Activated CD4-positive, alpha-beta T cell treated with anti-CD3 and anti-CD28 coated beads, Interleukin-2, amount 50 U/mL, for 24 hours (primary cell): Measurements from ENCODE around the gene SORCS1.
A peak's percentile ranks its signal among the peaks of the same experiment; 100 is the strongest.

Source experiments
- DNase-seq, 2 donors: peaks; one replicate each; pipeline ENCODE4 v3.0.0-alpha.2; 2020; ENCODE audit warnings: low read depth in 1 of 2, low spot score in 1 of 2

Gene SORCS1

GRCh38 chr10:106761906-106762305, 402.6 kb downstream of the SORCS1 start:
- no peak for DNase-seq

GRCh38 chr10:106757521-106757920, 407.0 kb downstream of the SORCS1 start:
- no peak for DNase-seq

GRCh38 chr10:106751091-106751490, 413.4 kb downstream of the SORCS1 start:
- no peak for DNase-seq

GRCh38 chr10:106746868-106747267, 417.6 kb downstream of the SORCS1 start:
- no peak for DNase-seq

DNA sequence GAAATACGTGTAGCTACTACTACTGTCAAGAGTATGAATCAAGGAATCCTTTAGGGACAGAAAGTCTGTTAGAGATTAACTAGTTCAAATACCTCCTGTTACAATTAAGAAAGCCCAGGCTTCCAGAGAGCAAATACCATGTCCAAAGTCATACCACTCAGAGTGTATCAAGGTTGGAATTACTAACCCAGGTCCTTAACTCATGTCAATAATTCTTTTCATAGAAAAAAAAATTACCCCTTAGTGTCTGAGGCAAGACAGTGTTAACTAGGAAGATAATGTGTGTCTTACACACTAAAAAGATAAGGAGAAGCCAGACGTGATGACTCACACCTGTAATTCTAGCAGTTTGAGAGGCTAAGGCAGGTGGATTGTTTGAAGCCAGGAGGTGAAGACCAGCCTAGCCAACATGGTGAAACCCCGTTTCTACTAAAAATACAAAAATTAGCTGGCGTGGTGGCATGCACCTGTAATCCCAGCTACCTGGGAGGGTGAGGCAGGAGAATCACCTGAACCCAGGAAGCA, 423.4 kb downstream of the SORCS1 start:
- DNase-seq, result no peak

- DNase-seq, result no peak
These were observed 424.4 kb downstream of the SORCS1 start for GRCh38 chr10:106740071-106740470.

DNA sequence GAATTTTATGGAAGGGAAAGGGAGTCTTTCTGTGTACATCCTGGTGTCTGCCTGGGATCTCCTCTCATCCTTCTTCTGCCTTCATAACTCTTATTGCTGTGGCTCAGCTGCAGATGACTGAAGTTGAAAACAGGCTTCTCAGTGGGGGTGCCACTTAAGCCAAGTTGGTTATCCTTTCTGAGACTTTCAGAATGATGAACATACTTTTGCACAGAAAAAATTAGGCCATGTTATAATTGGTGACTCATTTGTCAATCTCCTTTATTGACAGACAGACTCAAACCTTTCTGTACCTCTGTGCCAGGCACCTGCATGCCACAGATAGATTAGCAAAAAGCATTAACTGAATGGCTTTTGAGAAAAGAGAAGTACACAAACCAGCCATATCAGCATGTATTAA, 430.3 kb downstream of the SORCS1 start:
- DNase-seq, result no peak

DNA sequence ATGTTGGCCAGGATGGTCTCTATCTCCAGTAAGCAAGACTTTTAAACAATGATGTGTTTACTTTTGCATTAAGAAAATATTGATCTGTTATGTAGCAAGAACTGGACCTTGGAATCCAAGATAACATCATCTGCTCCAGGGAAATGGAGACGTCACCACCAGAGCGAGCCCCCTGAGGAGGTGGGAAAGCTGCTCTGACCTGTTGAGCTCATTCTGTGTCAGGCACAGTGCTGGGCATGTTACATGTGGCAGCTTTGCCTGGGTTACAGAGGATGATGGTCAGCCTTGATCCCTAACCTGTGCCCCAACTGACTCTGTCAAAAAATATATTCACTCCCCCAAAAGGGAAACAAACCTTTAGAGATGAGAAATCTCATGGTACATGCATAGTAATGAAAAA, 436.3 kb downstream of the SORCS1 start:
- no peak for DNase-seq

DNA sequence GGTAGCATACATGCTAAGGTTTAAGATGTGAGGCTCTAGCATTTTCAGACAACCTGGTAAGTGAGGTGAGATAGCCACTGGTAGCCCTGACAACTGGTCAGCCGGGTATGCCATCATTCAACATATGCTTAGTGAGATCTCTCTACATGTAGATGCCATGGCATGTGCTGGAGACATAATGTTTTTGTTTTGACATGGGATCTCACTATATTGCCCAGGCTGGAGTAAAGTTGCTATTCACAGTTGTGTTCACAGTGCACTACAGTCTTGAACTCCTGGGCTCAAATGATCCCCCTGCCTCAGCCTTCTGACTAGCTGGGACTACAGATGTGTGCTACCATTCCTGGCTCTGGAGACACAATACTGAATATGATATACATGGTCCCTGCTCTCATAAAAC, 437.3 kb downstream of the SORCS1 start:
- DNase-seq, result no peak

GRCh38 chr10:106722524-106722923, 442.0 kb downstream of the SORCS1 start:
- DNase-seq, result no peak

- no peak for DNase-seq
These were observed 443.8 kb downstream of the SORCS1 start for GRCh38 chr10:106720683-106721082.

GRCh38 chr10:106716381-106716780, 448.1 kb downstream of the SORCS1 start:
- DNase-seq, result no peak

DNA sequence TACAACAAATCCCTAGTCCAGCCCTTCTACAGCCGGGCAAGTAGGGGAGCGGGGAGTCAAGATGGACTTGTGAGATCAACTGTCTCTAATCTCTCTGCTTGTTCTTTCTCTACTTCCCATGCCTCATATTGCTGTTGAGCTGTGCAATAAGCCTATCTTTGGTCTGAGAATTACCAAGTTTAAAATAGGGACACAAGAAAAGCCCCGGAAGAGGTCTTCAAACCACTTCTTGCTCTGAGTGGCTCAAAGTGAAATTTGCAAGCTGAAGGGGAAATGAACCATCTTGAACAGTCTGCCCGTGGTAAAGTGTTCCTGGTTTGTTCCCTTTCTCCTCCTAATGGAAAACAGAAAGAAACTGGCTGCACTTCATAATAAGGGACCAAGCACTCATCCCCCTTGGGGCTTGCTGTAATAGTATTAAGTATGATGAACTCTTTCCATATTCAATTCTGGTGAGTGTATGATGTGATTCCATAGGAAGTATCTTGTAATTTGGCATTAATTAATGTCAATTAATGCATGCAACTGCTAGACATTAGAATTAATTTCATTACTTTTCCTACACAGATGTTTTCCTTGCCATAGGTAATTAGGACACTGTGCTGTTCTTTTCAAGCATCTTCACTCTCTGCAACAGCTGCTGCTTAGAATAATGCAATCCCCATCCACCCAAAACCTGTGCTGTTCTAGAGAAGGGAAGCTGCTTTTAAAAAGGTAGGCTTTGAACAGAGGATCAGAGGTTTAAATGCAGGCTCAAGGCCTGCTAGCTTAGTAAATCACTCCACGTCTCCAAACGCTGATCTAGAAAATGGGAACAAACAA, 449.6 kb downstream of the SORCS1 start:
- DNase-seq, result no peak

DNA sequence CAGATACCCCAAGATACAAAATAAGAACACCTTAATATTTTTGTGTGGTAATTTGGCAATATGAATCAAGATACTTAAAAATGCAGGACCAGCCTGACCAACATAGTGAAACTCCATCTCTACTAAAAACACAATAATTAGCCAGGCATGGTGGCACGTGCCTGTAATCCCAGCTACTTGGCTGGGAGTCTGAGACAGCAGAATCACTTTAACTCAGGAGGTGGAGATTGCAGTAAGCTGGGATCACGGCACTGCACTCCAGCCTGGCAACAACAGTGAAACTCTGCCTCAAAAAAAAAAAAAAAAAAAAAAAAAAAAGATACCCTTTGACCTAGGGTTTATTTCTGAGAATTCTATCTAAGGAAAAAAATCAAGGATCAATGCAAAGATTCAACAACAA, 450.7 kb downstream of the SORCS1 start:
- DNase-seq, result no peak

GRCh38 chr10:106712988-106713387, 451.5 kb downstream of the SORCS1 start:
- no peak for DNase-seq

DNA sequence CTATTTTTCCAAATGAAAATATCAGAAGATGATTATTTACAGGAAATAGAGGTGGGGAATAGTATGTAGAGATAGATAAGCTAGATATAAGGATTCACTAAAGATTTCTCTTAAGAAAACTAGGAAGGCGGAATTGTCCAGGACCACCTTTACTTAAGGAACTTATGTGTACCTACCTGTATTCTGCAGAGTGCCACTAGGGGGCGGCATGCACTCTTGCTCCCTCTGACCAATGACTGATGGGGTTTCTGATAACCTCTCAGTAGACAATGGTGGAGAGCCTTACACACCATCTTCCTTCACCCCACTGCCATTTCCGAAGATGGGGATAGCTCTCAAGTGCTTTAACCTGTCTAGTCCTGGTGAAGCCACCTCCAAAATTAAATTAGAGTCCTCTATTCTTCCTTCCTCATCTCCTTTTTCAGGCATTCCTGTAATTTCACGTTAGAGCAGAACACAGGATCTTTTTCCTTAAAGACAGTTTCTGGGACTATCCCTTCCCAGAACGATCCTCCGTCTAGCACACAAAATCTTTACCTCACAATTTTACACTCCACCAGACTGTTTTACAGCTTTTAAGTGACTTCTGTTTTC, 453.1 kb downstream of the SORCS1 start:
- no peak for DNase-seq

DNA sequence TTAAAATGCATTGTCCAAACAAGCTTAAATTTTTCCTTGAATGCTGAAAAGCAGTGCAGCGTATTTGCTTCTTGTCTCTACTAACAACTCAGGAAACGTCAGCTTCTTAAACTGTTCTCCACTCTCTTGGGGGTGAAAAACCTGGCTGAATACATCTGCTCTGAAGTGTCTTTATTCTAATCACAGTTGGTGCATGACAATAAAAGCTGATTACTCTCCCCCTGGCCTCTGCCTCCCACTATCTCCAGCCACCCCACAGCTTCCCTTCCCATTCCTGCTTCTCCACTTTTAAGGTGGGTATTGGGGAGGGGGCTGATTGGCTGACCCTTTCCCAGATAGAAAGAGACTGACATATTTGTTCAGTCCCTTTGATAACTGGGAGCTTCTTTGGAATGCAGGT, 456.0 kb downstream of the SORCS1 start:
- no peak for DNase-seq

DNA sequence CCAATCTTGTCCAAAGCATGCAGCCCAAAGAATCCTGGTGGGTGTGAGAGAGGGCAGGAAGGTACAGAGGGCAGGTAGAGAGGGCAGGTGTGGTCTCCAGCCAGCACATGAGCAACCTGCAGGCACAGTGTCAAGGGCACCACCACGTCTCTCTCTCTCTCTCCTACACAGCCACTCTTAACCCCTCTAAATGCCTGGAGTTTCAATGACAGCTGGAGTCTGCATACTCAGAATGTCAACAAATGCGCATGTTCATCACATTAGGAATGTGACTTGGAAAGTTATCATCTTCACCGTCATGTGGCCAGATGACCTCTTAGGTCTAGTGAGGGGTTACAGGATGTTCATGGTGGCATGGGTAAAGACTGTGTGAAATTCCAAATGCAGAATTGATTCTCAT, 456.8 kb downstream of the SORCS1 start:
- DNase-seq, result no peak

GRCh38 chr10:106706127-106706526, 458.4 kb downstream of the SORCS1 start:
- no peak for DNase-seq

GRCh38 chr10:106705681-106706100, 458.8 kb downstream of the SORCS1 start:
- peak in 1 of 2 donors; percentile 10 for DNase-seq

GRCh38 chr10:106696239-106696638, 468.3 kb downstream of the SORCS1 start:
- no peak for DNase-seq

DNA sequence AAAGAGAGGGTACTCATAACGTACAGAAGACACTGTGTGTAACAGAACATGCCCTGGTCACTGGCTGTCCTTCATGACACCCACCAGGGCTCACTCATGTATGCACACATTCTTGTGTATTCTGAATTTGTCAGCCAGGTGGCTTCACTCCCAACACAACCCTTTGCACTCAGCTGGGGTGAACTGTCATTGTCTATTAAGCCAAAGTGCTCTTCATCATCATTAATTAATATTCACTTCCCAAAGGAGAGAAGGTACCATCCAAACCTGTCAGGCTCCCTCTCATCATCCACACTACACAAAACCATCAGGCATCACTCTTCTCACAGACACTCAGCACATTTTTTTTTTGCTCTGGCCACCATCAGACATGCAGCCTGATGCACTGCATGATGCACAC, 469.8 kb downstream of the SORCS1 start:
- DNase-seq, result no peak

DNA sequence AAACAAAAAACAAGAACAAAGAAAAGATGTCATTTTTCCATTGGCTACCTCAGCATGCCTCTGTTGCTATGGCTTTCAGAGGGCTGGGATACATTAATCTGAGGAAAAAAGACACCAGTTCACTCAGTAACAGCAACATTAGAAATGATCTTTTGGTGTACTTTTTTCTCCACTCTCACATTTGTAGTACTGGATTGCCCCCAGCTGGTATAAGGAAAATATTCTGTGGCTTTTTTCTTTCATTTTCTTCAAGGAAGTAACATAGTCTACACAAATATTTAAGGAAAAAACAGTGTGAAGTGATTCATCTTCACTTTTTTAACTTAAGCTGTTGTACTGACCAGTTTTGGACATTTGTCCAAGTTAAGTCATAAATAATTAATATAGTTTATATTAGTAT, 482.3 kb downstream of the SORCS1 start:
- no peak for DNase-seq
